IgD-negative memory B cell (primary cell): ENCODE measurements around the gene PRR7. TPM values are rescaled to one million over a fixed set of nuclear protein-coding genes. Genes with fewer than 3 reads are reported as not detected.
A peak's percentile ranks its signal among the peaks of the same experiment; 100 is the strongest.

Experiments
- H3K27ac Mint-ChIP-seq, 3 donors: one replicate each; pipeline ENCODE4 v1.8.0; 2020 to 2022; ENCODE audit warnings: mild to moderate bottlenecking in 3 of 3, mixed read lengths in 3 of 3, moderate library complexity in 1 of 3
- H3K27me3 Mint-ChIP-seq: one replicate; pipeline ENCODE4 v1.8.0; 2021; ENCODE audit warnings: mixed read lengths
- H3K36me3 Mint-ChIP-seq: one replicate; pipeline ENCODE4 v1.8.0; 2020; ENCODE audit warnings: mild to moderate bottlenecking, mixed read lengths
- H3K4me1 Mint-ChIP-seq, 3 donors: one replicate each; pipeline ENCODE4 v1.8.0; 2020 to 2022; ENCODE audit warnings: mixed read lengths in 3 of 3, mild to moderate bottlenecking in 1 of 3
- H3K4me3 Mint-ChIP-seq, 4 donors: one replicate each; pipeline ENCODE4 v1.8.0; 2020 to 2022; ENCODE audit warnings: mild to moderate bottlenecking in 4 of 4, mixed read lengths in 4 of 4, moderate library complexity in 3 of 4
- H3K9me3 Mint-ChIP-seq, 3 donors: one replicate each; pipeline ENCODE4 v1.8.0; 2020 to 2021; ENCODE audit warnings: mixed read lengths in 3 of 3, mild to moderate bottlenecking in 1 of 3
- polyA plus RNA-seq: library from polyadenylated mRNA; unstranded; fragments of 300-500 nt; fragmentation: Illumina TruSeq; gene quantifications from one replicate; pipeline ENCODE4 v1.2.3, GENCODE V29; 2021

The PRR7 gene
- polyA plus RNA-seq, 1 donor from 2014 or later = 23.1 TPM

GRCh38 chr5:177505075-177505474, 58.5 kb downstream of the PRR7 start:
- Mint-ChIP-seq H3K36me3 (peaks cover 7% of the 10 kb centered on the region), H3K27me3 (no peaks in the 10 kb centered on the region), H3K9me3 (no peaks in the 10 kb centered on the region), H3K27ac (peak overlapping the region in 1 of 3 donors; percentile 25), H3K4me1 (peaks cover 31 to 51% (median 40%) of the 10 kb centered on the region in 3 donors), H3K4me3 (no peak overlapping the region)

Other genes starting within 250 kb of the PRR7 start
- 42.9 TPM for gene RAB24, start 143.1 kb upstream of the PRR7 start, polyA plus RNA-seq
- 248 TPM for gene PRELID1, start 143.0 kb upstream of the PRR7 start, polyA plus RNA-seq
- gene MXD3, start 134.9 kb upstream of the PRR7 start, polyA plus RNA-seq = 4.1 TPM
- 171 TPM for gene LMAN2, start 95.1 kb upstream of the PRR7 start, polyA plus RNA-seq
- 49.5 TPM for gene RGS14, start 88.9 kb upstream of the PRR7 start, polyA plus RNA-seq
- not detected for gene SLC34A1, start 62.4 kb upstream of the PRR7 start, polyA plus RNA-seq
- not detected for gene PFN3, start 46.2 kb upstream of the PRR7 start, polyA plus RNA-seq
- gene F12, start 37.2 kb upstream of the PRR7 start, polyA plus RNA-seq = 0.78 TPM
- 107 TPM for gene GRK6, start 20.1 kb upstream of the PRR7 start, polyA plus RNA-seq
- 0.54 TPM for gene DBN1, start 26.8 kb downstream of the PRR7 start, polyA plus RNA-seq
- 16.3 TPM for gene PDLIM7, start 50.8 kb downstream of the PRR7 start, polyA plus RNA-seq
- 154 TPM for gene DOK3, start 63.0 kb downstream of the PRR7 start, polyA plus RNA-seq
- gene DDX41, start 70.1 kb downstream of the PRR7 start, polyA plus RNA-seq = 74.2 TPM
- 4.5 TPM for gene FAM193B, start 107.7 kb downstream of the PRR7 start, polyA plus RNA-seq
- gene TMED9, start 145.4 kb downstream of the PRR7 start, polyA plus RNA-seq = 96.6 TPM
- gene B4GALT7, start 153.3 kb downstream of the PRR7 start, polyA plus RNA-seq = 26.4 TPM